ENCODE measurements around the gene TRAF7.
"Not testable (repeated sequence)": the region's sequence is repeated elsewhere in the genome, so short reads cannot be mapped to it uniquely, and the experiment has no call there.

TRAF7 gene

GRCh38 chr16:2115591-2115973 lies 40.0 kb upstream of the TRAF7 start:
- peaks cover 3% of the 10 kb centered on the region for H3K79me2 ChIP-seq (ENCODE audit: control insufficient read depth, low read length)
- H3K4me3 ChIP-seq (ENCODE audit: low read length) = no peak overlapping the region
- H4K20me1 ChIP-seq (ENCODE audit: control insufficient read depth, insufficient read depth, low read depth, low read length) = no peaks in the 10 kb centered on the region
- H3K9me3 ChIP-seq (ENCODE audit: control insufficient read depth, insufficient read depth, low read length) = no peaks in the 10 kb centered on the region
- H3K9me2 ChIP-seq (replicated peaks; ENCODE audit: control insufficient read depth, low read length) = no peaks in the 10 kb centered on the region
- H3K4me2 ChIP-seq (ENCODE audit: low read length) = no peak overlapping the region
- no peaks in the 10 kb centered on the region for H3K36me3 ChIP-seq (ENCODE audit: control insufficient read depth, low read length)
- no peaks in the 10 kb centered on the region for H3F3A ChIP-seq (ENCODE audit: control insufficient read depth, insufficient read depth)
- H3K27me3 ChIP-seq (ENCODE audit: control insufficient read depth, low read length) = no peaks in the 10 kb centered on the region
- TF ChIP-seq CTCF (IDR thresholded peaks at IDR 0.05; ENCODE audit: low read depth, low read length, poor library complexity, severe bottlenecking) (no peak), EZH2phosphoT487 (IDR thresholded peaks at IDR 0.05; ENCODE audit: borderline replicate concordance, low read length) (no peak)
- no peak overlapping the region for H3K27ac ChIP-seq (ENCODE audit: low read depth, low read length)
- H3K4me1 ChIP-seq (ENCODE audit: control insufficient read depth, low read length) = no peaks in the 10 kb centered on the region

- H4K20me1 ChIP-seq (ENCODE audit: control insufficient read depth, insufficient read depth, low read depth, low read length) = not testable (repeated sequence)
These were observed 39.2 kb upstream of the TRAF7 start for GRCh38 chr16:2116428-2116827.

GRCh38 chr16:2117341-2117740 lies 38.2 kb upstream of the TRAF7 start:
- H3K79me2 ChIP-seq (ENCODE audit: control insufficient read depth, low read length) = not testable (repeated sequence)

More at GRCh38 chr16:2116428-2116827, 39.2 kb upstream of the TRAF7 start:
- not testable (repeated sequence) for H3K4me3 ChIP-seq (ENCODE audit: low read length); H3K36me3 ChIP-seq (ENCODE audit: control insufficient read depth, low read length); H3K79me2 ChIP-seq (ENCODE audit: control insufficient read depth, low read length); H3K9me3 ChIP-seq (ENCODE audit: control insufficient read depth, insufficient read depth, low read length); H3K27me3 ChIP-seq (ENCODE audit: control insufficient read depth, low read length); H3K4me1 ChIP-seq (ENCODE audit: control insufficient read depth, low read length); H3F3A ChIP-seq (ENCODE audit: control insufficient read depth, insufficient read depth); H3K9me2 ChIP-seq (replicated peaks; ENCODE audit: control insufficient read depth, low read length); H3K27ac ChIP-seq (ENCODE audit: low read depth, low read length); H3K4me2 ChIP-seq (ENCODE audit: low read length)

GRCh38 chr16:2117960-2118722 lies 37.4 kb upstream of the TRAF7 start:
- not testable (repeated sequence) for H3K27ac ChIP-seq (ENCODE audit: low read depth, low read length); H4K20me1 ChIP-seq (ENCODE audit: control insufficient read depth, insufficient read depth, low read depth, low read length)

More at GRCh38 chr16:2117341-2117740, 38.2 kb upstream of the TRAF7 start:
- not testable (repeated sequence) for H4K20me1 ChIP-seq (ENCODE audit: control insufficient read depth, insufficient read depth, low read depth, low read length); H3K9me2 ChIP-seq (replicated peaks; ENCODE audit: control insufficient read depth, low read length); H3K27me3 ChIP-seq (ENCODE audit: control insufficient read depth, low read length); H3K4me1 ChIP-seq (ENCODE audit: control insufficient read depth, low read length); H3K27ac ChIP-seq (ENCODE audit: low read depth, low read length); H3F3A ChIP-seq (ENCODE audit: control insufficient read depth, insufficient read depth); H3K4me2 ChIP-seq (ENCODE audit: low read length); H3K36me3 ChIP-seq (ENCODE audit: control insufficient read depth, low read length); H3K9me3 ChIP-seq (ENCODE audit: control insufficient read depth, insufficient read depth, low read length); H3K4me3 ChIP-seq (ENCODE audit: low read length)

GRCh38 chr16:2121325-2121724 lies 34.3 kb upstream of the TRAF7 start:
- H4K20me1 ChIP-seq (ENCODE audit: control insufficient read depth, insufficient read depth, low read depth, low read length); H3K4me3 ChIP-seq (ENCODE audit: low read length); H3K9me2 ChIP-seq (replicated peaks; ENCODE audit: control insufficient read depth, low read length); H3K9me3 ChIP-seq (ENCODE audit: control insufficient read depth, insufficient read depth, low read length); H3K27ac ChIP-seq (ENCODE audit: low read depth, low read length); H3K27me3 ChIP-seq (ENCODE audit: control insufficient read depth, low read length); H3F3A ChIP-seq (ENCODE audit: control insufficient read depth, insufficient read depth); H3K36me3 ChIP-seq (ENCODE audit: control insufficient read depth, low read length); H3K4me2 ChIP-seq (ENCODE audit: low read length): not testable (repeated sequence)
- peak; percentile 16 for TF ChIP-seq CTCF (IDR thresholded peaks at IDR 0.05; ENCODE audit: low read depth, low read length, poor library complexity, severe bottlenecking)
- peaks cover 10% of the 10 kb centered on the region for H3K4me1 ChIP-seq (ENCODE audit: control insufficient read depth, low read length)
- H3K79me2 ChIP-seq (ENCODE audit: control insufficient read depth, low read length) = peaks cover 13% of the 10 kb centered on the region

More at GRCh38 chr16:2117960-2118722, 37.4 kb upstream of the TRAF7 start:
- H3K4me1 ChIP-seq (ENCODE audit: control insufficient read depth, low read length); H3K4me3 ChIP-seq (ENCODE audit: low read length); H3F3A ChIP-seq (ENCODE audit: control insufficient read depth, insufficient read depth); H3K9me2 ChIP-seq (replicated peaks; ENCODE audit: control insufficient read depth, low read length); H3K27me3 ChIP-seq (ENCODE audit: control insufficient read depth, low read length); H3K4me2 ChIP-seq (ENCODE audit: low read length); H3K9me3 ChIP-seq (ENCODE audit: control insufficient read depth, insufficient read depth, low read length); H3K36me3 ChIP-seq (ENCODE audit: control insufficient read depth, low read length); H3K79me2 ChIP-seq (ENCODE audit: control insufficient read depth, low read length): not testable (repeated sequence)
